ENCODE data around the gene ARMC8. TPM values are rescaled to one million over a fixed set of nuclear protein-coding genes. Genes with fewer than 3 reads are reported as not detected.

The ARMC8 gene
- total RNA-seq, 1 experiment from 2014 or later, result 52.6 TPM

GRCh38 chr3:138196023-138196422 is 8.9 kb downstream of the ARMC8 start:
- no peak overlapping the region for H3K4me3 ChIP-seq (ENCODE audit: low read depth, low read length)
- DNase-seq, result no peak
- ChIA-PET CTCF (no interaction called here), POLR2A (no interaction called here)
- H3K36me3 Mint-ChIP-seq (ENCODE audit: insufficient read depth, unreplicated experiment), result no peaks in the 10 kb centered on the region
- no peaks in the 10 kb centered on the region for H3K9me3 Mint-ChIP-seq (ENCODE audit: unreplicated experiment)
- H3K27me3 ChIP-seq (replicated peaks; ENCODE audit: control insufficient read depth, insufficient read depth, low read length), result no peaks in the 10 kb centered on the region
- no TSS peak for BruUV-seq (replicated peaks)
- no peaks in the 10 kb centered on the region for H3K4me1 Mint-ChIP-seq (ENCODE audit: low read depth, unreplicated experiment)
- no peaks in the 10 kb centered on the region for H3K9me3 ChIP-seq
- intact Hi-C loops (cut with micrococcal nuclease; ENCODE audit: unreplicated experiment), result no loop called here
- TF ChIP-seq, protein P1, sequence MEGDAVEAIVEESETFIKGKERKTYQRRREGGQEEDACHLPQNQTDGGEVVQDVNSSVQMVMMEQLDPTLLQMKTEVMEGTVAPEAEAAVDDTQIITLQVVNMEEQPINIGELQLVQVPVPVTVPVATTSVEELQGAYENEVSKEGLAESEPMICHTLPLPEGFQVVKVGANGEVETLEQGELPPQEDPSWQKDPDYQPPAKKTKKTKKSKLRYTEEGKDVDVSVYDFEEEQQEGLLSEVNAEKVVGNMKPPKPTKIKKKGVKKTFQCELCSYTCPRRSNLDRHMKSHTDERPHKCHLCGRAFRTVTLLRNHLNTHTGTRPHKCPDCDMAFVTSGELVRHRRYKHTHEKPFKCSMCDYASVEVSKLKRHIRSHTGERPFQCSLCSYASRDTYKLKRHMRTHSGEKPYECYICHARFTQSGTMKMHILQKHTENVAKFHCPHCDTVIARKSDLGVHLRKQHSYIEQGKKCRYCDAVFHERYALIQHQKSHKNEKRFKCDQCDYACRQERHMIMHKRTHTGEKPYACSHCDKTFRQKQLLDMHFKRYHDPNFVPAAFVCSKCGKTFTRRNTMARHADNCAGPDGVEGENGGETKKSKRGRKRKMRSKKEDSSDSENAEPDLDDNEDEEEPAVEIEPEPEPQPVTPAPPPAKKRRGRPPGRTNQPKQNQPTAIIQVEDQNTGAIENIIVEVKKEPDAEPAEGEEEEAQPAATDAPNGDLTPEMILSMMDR (IDR thresholded peaks at IDR 0.05; ENCODE audit: insufficient read depth in 1 of 2, low read depth in 1 of 2, low read length in 1 of 2, severe bottlenecking in 1 of 2, unreplicated experiment in 1 of 2), result no peak
- H3K27ac Mint-ChIP-seq (ENCODE audit: unreplicated experiment), result no peak overlapping the region
- no peaks in the 10 kb centered on the region; the same call in 1 of the 2 replicates for H3K36me3 ChIP-seq (ENCODE audit: control insufficient read depth, insufficient read depth, low read length)
- no peaks in the 10 kb centered on the region for H3K4me1 ChIP-seq
- H3K27me3 Mint-ChIP-seq (ENCODE audit: insufficient read depth, unreplicated experiment), result no peaks in the 10 kb centered on the region
- H3K4me3 Mint-ChIP-seq (ENCODE audit: unreplicated experiment), result no peak overlapping the region

DNA sequence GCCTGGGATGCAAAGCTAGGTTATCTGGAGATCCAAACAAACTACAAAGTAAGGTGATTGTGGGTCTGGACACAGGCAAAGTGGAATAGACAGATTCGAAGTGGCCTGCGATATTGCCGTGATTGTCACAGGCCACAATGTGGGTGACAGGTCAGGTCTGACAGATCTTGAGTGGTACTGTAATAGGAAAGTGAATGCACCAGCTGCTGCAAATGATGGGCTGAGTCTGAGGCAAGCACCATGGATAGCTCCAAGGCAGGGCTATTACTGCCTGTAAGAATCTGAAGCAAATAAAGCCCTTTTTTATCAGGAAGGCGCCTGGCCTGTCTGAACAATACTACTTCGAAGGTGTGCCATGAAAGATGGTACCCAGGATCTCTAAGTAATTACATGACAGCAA is 10.0 kb downstream of the ARMC8 start:
- no peak overlapping the region for H3K4me3 ChIP-seq (ENCODE audit: low read depth, low read length)
- Mint-ChIP-seq H3K4me3 (ENCODE audit: unreplicated experiment) (no peak overlapping the region), H3K36me3 (ENCODE audit: insufficient read depth, unreplicated experiment) (no peaks in the 10 kb centered on the region), H3K27ac (ENCODE audit: unreplicated experiment) (no peak overlapping the region), H3K4me1 (ENCODE audit: low read depth, unreplicated experiment) (no peaks in the 10 kb centered on the region), H3K9me3 (ENCODE audit: unreplicated experiment) (no peaks in the 10 kb centered on the region), H3K27me3 (ENCODE audit: insufficient read depth, unreplicated experiment) (no peaks in the 10 kb centered on the region)
- H3K36me3 ChIP-seq (ENCODE audit: control insufficient read depth, insufficient read depth, low read length), result no peaks in the 10 kb centered on the region; the same call in 1 of the 2 replicates
- POLR2A ChIA-PET, result no interaction called here
- TF ChIP-seq, protein P1 (IDR thresholded peaks at IDR 0.05; ENCODE audit: insufficient read depth in 1 of 2, low read depth in 1 of 2, low read length in 1 of 2, severe bottlenecking in 1 of 2, unreplicated experiment in 1 of 2), result no peak
- no peaks in the 10 kb centered on the region for H3K27me3 ChIP-seq (replicated peaks; ENCODE audit: control insufficient read depth, insufficient read depth, low read length)
- intact Hi-C loops (cut with micrococcal nuclease; ENCODE audit: unreplicated experiment), result no loop called here
- peak; percentile 46 to 49 for DNase-seq
- CTCF ChIA-PET, result no interaction called here
- H3K9me3 ChIP-seq, result no peaks in the 10 kb centered on the region
- BruUV-seq (replicated peaks), result no TSS peak
- no peaks in the 10 kb centered on the region for H3K4me1 ChIP-seq

GRCh38 chr3:138197524-138197923 is 10.4 kb downstream of the ARMC8 start:
- Mint-ChIP-seq H3K9me3 (ENCODE audit: unreplicated experiment) (no peaks in the 10 kb centered on the region), H3K27ac (ENCODE audit: unreplicated experiment) (no peak overlapping the region), H3K4me3 (ENCODE audit: unreplicated experiment) (no peak overlapping the region), H3K27me3 (ENCODE audit: insufficient read depth, unreplicated experiment) (no peaks in the 10 kb centered on the region), H3K4me1 (ENCODE audit: low read depth, unreplicated experiment) (no peaks in the 10 kb centered on the region), H3K36me3 (ENCODE audit: insufficient read depth, unreplicated experiment) (no peaks in the 10 kb centered on the region)
- no peaks in the 10 kb centered on the region; the same call in 1 of the 2 replicates for H3K36me3 ChIP-seq (ENCODE audit: control insufficient read depth, insufficient read depth, low read length)
- TF ChIP-seq, protein P1 (IDR thresholded peaks at IDR 0.05; ENCODE audit: insufficient read depth in 1 of 2, low read depth in 1 of 2, low read length in 1 of 2, severe bottlenecking in 1 of 2, unreplicated experiment in 1 of 2), result no peak
- H3K9me3 ChIP-seq, result no peaks in the 10 kb centered on the region
- POLR2A ChIA-PET, result no interaction called here
- CTCF ChIA-PET, result no interaction called here
- no peak overlapping the region for H3K4me3 ChIP-seq (ENCODE audit: low read depth, low read length)
- BruUV-seq (replicated peaks), result no TSS peak
- intact Hi-C loops (cut with micrococcal nuclease; ENCODE audit: unreplicated experiment), result no loop called here
- H3K4me1 ChIP-seq, result no peaks in the 10 kb centered on the region
- no peak for DNase-seq
- no peaks in the 10 kb centered on the region for H3K27me3 ChIP-seq (replicated peaks; ENCODE audit: control insufficient read depth, insufficient read depth, low read length)

All from Caco-2 (cell line).